Spinal cord (tissue), 10 donors: ENCODE measurements around the gene DNAH2. TPM values are rescaled to one million over a fixed set of nuclear protein-coding genes. Genes with fewer than 3 reads are reported as not detected.

Experiments used
- DNase-seq, 6 donors: peaks; one replicate each; pipeline versions ENCODE4 v3.0.0 to v3.0.0-alpha.2; 2013 to 2015; ENCODE audit warnings: low spot score in 6 of 6, low read depth in 4 of 6
- H3K27ac ChIP-seq: one replicate; pipeline ENCODE4 v1.5.1; 2013; ENCODE audit warnings: low read depth, low read length, control low read depth
- H3K27me3 ChIP-seq: one replicate; pipeline ENCODE4 v1.6.1; 2013; ENCODE audit warnings: low read length; ENCODE audit not compliant: control insufficient read depth, insufficient read depth
- H3K36me3 ChIP-seq: one replicate; pipeline ENCODE4 v1.6.1; 2013; ENCODE audit warnings: low read length; ENCODE audit not compliant: control insufficient read depth, insufficient read depth
- H3K4me1 ChIP-seq: one replicate; pipeline ENCODE4 v1.6.1; 2013; ENCODE audit warnings: low read length; ENCODE audit not compliant: control insufficient read depth, insufficient read depth
- H3K4me3 ChIP-seq: one replicate; pipeline ENCODE4 v1.5.1; 2013; ENCODE audit warnings: low read depth, low read length, control low read depth
- H3K9me3 ChIP-seq: one replicate; pipeline ENCODE4 v1.6.1; 2013; ENCODE audit warnings: low read length; ENCODE audit not compliant: control insufficient read depth, insufficient read depth
- WGBS: methylation state at CpG from one replicate; pipeline ENCODE4 v1.1.5; 2013; ENCODE audit warnings: missing lambda C conversion rate; ENCODE audit not compliant: insufficient coverage; 5-methylcytosine and 5-hydroxymethylcytosine counted together
- polyA plus RNA-seq, 2 donors: library from polyadenylated mRNA; unstranded; fragments of 120-200 nt; gene quantifications; one replicate each; pipeline ENCODE4 v1.2.1, GENCODE V29; 2013; ENCODE audit not compliant: insufficient read length in 2 of 2
- total RNA-seq, 2 donors: library from RNA; depleted of rRNA in 1 of 2; stranded (reverse); fragments of 120-200 nt in 1 of 2; fragments of >200 nt in 1 of 2; gene quantifications; one replicate each; pipeline versions ENCODE4 v1.2.3 to v1.2.4, GENCODE V29; 2013 to 2014
- donor health status: healthy.

The DNAH2 gene
- total and polyA plus RNA-seq, 4 donors: 1.3 to 3.2 (median 2.9) TPM

DNA sequence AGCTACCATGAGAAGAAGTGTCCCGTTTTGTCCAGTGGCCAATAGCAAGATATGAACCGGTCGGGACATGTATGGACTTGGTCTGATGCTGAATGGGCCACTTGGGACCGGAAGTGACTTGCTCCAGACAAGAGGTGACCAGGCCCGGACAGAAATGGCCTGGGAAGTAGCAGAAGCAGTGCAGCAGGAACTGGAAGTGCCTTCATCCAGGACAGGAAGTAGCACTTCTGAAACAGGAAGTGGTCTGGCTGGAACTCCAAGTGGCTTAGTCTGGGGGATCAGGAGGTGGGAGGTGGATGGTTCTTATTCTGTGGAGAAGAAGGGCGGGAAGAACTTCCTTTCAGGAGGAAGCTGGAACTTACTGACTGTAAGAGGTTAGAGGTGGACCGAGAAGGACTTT lies 7.2 kb upstream of the DNAH2 start:
- Histone ChIP-seq H3K4me1 (peaks cover 73% of the 10 kb centered on the region), H3K4me3 (no peak overlapping the region), H3K27me3 (no peaks in the 10 kb centered on the region), H3K9me3 (no peaks in the 10 kb centered on the region), H3K36me3 (peaks cover 25% of the 10 kb centered on the region), H3K27ac (no peak overlapping the region)
- WGBS: 79% methylated on average over 6 of the region's 7 CpGs
- DNase-seq: peak in 1 of 6 donors; percentile 1

DNA sequence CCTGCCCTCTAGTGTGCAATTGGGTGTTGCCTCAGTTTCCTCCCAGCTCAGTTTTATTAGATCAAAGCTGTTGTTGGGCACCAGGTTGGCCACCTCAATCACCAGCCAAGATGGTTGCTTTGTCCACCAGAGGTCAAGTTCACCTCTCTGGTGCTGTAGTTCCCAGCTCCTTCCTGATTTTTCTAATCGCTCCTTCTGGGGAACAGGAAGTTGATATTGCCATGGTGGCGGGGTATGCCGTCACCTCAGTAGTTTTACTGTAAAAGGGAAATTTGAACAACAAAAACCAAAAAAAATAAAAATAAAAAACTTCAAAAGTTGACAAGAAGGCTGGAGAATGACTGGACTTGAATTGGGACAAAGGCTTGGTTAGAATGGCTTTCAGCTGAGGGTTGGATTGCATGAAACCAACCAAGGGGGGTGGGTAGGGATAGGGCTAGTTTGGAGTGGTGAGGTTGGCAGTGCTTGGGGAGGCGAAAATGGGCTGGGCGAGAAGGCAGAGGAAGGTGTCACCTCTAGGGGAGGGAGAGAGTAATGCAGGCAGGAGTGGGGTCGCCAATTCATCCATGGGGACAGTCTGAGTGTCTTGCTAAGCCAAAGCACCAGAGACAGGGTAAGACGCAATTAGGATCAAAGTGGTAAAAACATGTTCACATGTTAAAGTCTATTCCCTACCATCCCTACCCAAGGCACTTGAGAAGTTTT lies 6.3 kb upstream of the DNAH2 start:
- H3K4me3 ChIP-seq: no peak overlapping the region
- DNase-seq: peak in 1 of 6 donors; percentile 15
- H3K36me3 ChIP-seq: peaks cover 25% of the 10 kb centered on the region
- H3K9me3 ChIP-seq: no peaks in the 10 kb centered on the region
- H3K4me1 ChIP-seq: peaks cover 73% of the 10 kb centered on the region
- H3K27ac ChIP-seq: no peak overlapping the region
- no peaks in the 10 kb centered on the region for H3K27me3 ChIP-seq
- 66% methylated on average over 3 of the region's 7 CpGs for WGBS

DNA sequence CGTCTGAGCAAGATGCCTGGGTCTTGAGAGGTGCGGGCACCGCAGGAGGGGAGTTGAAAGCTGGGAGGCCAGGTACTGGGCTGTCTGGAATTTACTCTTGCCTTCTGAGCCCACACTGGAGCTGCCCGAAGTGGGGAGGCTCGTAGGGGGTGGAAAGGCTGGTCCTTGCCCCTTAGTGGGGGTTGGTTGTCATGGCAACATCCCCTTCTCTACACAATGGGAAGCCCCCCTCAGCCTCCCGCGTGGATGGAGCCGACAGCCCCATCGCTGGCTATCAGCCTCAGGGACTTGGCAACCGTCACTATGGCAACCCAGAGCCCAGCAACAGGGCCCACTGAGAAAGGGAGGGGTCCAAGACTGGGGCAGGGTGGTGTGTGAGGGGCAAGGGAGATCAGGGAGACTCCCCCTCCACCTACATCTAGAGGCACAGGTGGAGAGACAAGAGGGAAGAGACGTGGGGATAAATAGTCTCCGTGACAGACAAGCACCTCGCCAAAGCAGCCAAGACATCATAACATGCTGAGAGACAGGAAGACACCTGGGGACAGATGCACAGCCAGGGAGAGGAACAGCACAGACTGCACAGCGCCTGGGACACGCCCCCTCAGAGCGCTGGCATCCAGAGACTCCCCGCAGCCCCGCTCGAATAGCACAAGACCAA lies 5.3 kb upstream of the DNAH2 start:
- WGBS: 3% methylated on average over 6 of the region's 19 CpGs
- Histone ChIP-seq H3K27ac (no peak overlapping the region), H3K27me3 (no peaks in the 10 kb centered on the region), H3K4me3 (no peak overlapping the region), H3K36me3 (peaks cover 25% of the 10 kb centered on the region), H3K9me3 (no peaks in the 10 kb centered on the region), H3K4me1 (peaks cover 75% of the 10 kb centered on the region)
- DNase-seq: peak in 3 of 6 donors; percentile 51 to 95 (median 90)

DNA sequence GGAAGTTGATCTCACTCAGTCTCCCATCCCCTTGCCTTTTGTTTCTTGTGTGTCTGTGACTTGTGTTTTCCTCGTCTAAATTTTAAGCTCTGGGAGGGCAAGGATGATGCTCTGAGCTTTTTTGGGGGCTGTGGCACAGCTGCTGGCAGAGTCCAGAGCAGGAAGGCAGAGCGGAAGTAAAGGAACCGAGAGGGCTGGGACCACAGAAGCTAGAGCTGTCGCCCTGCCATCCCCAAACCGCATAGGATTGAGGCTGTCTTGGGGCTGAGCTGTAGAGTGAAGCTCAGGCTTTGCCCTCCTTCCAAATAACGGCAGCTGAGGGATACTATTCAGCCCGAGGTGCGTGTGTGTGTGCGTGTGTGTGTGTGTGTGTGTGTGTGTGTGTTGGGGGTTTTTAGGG lies 3.8 kb upstream of the DNAH2 start:
- H3K4me1 ChIP-seq: peaks cover 75% of the 10 kb centered on the region
- no peak overlapping the region for H3K4me3 ChIP-seq
- no peak for DNase-seq
- H3K27me3 ChIP-seq: no peaks in the 10 kb centered on the region
- no peaks in the 10 kb centered on the region for H3K9me3 ChIP-seq
- peaks cover 15% of the 10 kb centered on the region for H3K36me3 ChIP-seq
- WGBS: 22% methylated on average over 7 of the region's 9 CpGs
- no peak overlapping the region for H3K27ac ChIP-seq

DNA sequence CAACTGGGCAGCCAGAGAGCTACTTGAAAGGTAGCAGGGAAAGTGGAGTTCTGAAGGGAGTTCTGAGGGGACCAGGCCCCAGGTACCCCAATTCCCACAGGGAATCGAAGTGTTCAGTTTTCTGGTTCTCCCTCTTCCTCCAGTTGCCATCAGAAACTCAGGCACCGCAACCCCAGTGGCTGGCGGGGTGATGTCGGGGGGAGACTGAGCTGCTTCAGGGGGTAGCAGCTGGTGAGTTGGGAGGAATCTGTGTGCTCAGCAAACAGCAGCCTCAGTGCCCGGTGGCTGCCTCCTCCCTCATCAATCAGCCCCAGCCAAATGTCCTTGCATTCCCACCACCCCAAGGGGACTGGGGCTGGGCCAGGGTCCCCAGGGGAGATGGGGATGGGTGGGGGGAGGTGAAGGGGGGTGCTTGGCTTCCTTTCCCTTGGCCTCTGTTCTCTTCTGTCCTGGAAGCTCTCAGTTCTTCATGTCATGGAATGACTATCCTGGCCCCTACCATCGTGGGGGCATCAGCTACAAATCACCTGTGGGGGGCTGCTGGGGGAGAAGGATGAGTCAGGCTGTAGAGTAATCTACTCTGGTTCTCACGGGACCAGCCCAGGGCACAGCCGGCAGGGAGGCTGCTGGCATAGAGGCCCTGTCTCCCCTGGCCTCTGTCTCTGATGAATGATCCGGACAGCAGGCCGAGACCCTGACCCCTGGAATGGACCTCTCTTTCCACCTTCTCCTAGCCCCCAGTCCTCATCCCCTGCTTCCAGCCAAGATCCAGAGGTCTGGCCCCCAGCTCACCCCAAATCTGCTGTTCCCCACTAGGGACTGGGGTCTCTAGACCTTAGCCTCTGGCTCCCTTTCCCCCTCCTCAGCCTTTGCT lies 2.6 kb upstream of the DNAH2 start:
- Histone ChIP-seq H3K4me1 (peaks cover 79% of the 10 kb centered on the region), H3K36me3 (peaks cover 3% of the 10 kb centered on the region), H3K27ac (no peak overlapping the region), H3K27me3 (no peaks in the 10 kb centered on the region), H3K9me3 (no peaks in the 10 kb centered on the region), H3K4me3 (no peak overlapping the region)
- peak in 1 of 6 donors; percentile 60 for DNase-seq
- 52% methylated on average over 6 of the region's 10 CpGs for WGBS

DNA sequence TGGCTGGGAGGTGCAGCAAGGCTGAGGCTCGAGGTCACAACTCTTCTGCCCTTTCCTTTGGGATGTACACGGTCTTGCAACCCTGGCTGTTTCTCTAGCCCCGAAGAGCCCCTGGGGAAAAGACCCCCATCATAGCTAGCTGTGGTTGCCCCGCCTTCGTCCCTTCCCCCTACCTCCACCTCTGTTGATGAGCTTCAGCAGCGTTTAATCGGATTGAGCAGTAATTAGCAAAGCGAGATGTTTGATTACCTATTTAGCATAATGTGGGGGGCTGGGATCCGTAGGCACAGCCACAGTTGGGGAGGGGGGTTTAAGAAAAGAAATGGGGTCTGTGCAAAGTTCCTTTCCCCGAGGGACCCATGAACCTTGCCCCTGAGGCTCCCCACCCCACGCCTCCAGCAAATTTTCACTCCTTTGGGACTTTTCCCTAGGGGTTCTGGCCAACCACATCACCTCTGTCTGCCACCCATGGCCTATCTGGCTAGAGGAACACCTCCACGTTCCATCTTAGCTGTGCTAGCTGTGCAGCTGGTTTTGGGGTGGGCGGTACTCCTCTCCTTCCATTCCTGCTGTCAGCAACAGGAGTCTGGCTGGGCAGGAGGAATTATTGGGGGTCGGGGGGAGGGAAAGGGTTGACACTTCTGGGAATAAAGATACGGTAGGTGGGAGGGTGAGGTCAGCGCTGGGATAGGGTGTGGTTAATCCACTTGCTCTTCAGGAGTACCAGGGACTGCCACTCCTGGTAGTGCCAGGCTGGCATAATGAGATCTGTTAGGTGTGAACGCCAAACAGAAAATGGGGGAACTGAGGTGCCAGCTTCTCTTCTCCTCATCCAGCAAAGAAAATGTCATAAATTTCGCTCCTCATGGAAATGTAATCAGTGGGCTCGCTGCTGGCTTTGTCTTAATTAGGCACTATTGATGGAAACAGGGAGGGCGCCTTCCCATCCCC lies 1.3 kb upstream of the DNAH2 start:
- DNase-seq: peak in 1 of 6 donors; percentile 86
- Histone ChIP-seq H3K36me3 (no peaks in the 10 kb centered on the region), H3K4me1 (peaks cover 81% of the 10 kb centered on the region), H3K27me3 (no peaks in the 10 kb centered on the region), H3K4me3 (peak overlapping the region; percentile 76), H3K27ac (peak overlapping the region; percentile 65), H3K9me3 (no peaks in the 10 kb centered on the region)
- WGBS: 20% methylated on average over 10 of the region's 20 CpGs

DNA sequence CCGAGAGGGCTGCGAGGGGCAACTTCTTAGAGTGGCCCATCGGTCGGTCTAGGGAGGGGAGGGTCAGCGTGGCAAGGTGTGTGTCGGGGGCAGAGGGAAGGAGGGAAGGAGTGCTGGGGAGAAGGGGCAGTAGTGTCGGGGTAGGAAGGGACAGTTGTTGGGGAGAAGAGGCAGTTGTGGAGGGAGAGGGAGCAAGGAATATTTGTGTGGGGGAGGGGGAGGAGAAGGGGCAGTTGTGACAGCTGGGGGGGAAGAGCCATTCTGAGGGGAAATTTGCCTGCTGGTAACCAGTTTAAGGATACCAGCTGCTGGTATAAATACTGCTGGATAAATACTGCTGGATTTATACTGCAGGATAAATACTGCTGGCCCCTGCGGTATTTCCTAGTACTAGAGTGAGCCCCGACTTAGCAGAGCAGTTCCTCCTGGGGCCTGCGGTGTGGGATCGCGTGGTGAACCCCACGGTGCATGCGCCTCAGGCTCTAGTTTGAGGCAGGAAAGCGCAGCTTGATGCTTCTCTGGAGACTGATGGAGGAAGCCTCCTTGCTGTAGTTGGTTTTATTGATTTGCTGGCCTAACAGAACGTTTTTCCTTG lies 309 bp downstream of the DNAH2 start:
- 12% methylated on average over 16 of the region's 16 CpGs for WGBS
- peak overlapping the region; percentile 25 for H3K27ac ChIP-seq
- H3K9me3 ChIP-seq: no peaks in the 10 kb centered on the region

DNA sequence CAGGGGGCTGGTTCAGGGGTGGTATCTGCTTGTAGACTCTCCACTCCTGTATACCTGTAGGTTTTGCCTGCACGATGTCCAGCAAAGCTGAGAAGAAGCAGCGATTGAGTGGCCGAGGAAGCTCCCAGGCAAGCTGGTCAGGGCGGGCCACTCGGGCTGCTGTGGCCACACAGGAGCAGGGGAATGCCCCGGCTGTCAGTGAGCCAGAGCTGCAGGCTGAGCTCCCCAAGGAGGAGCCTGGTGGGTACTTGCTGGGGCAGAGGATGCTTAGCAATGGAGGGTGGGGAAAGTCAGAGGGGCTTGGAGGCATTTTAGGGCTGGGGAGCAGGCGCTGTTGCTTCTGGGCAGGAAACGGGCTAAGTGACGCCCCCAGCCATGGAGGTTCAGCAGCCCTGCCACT lies 2.1 kb downstream of the DNAH2 start:
- Histone ChIP-seq H3K27ac (no peak overlapping the region), H3K36me3 (no peaks in the 10 kb centered on the region)

More for the DNA sequence above, 309 bp downstream of the DNAH2 start:
- no peaks in the 10 kb centered on the region for H3K36me3 ChIP-seq
- H3K27me3 ChIP-seq: no peaks in the 10 kb centered on the region
- H3K4me3 ChIP-seq: peak overlapping the region; percentile 76
- peaks cover 64% of the 10 kb centered on the region for H3K4me1 ChIP-seq
- DNase-seq: peak in 2 of 6 donors; percentile 53 to 82

More for the DNA sequence above, 2.1 kb downstream of the DNAH2 start:
- 62% methylated on average over 9 of the region's 9 CpGs for WGBS
- peaks cover 47% of the 10 kb centered on the region for H3K4me1 ChIP-seq
- H3K9me3 ChIP-seq: no peaks in the 10 kb centered on the region
- no peak overlapping the region for H3K4me3 ChIP-seq
- DNase-seq: no peak
- no peaks in the 10 kb centered on the region for H3K27me3 ChIP-seq
